IMR-90 (cell line): ENCODE measurements around the gene CPNE1.

Experiments
- CHD1 ChIP-seq: IDR thresholded peaks from 2 replicates; pipeline ENCODE4 v1.6.1; 2012; ENCODE audit warnings: low read depth, low read length, improper control_type of control experiment
- CTCF ChIP-seq: conservative IDR thresholded peaks from 2 replicates; pipeline ENCODE4 v1.5.1; 2012; ENCODE audit warnings: mild to moderate bottlenecking, low read depth, low read length, improper control_type of control experiment
- MXI1 ChIP-seq: IDR thresholded peaks from 2 replicates; pipeline ENCODE4 v1.6.1; 2012; ENCODE audit warnings: low read depth, mild to moderate bottlenecking, low read length, moderate library complexity, borderline replicate concordance
- NFE2L2 ChIP-seq: fragments of 150-350 bp; IDR thresholded peaks from 2 replicates; pipeline ENCODE4 v1.6.1; 2016; ENCODE audit warnings: low read depth, mild to moderate bottlenecking, low read length
- POLR2A ChIP-seq: IDR thresholded peaks from 2 replicates; pipeline ENCODE4 v1.6.1; 2012; ENCODE audit warnings: mild to moderate bottlenecking, low read depth, low read length
- RAD21 ChIP-seq: IDR thresholded peaks from 2 replicates; pipeline ENCODE4 v1.6.1; 2012; ENCODE audit warnings: low read length, improper control_type of control experiment
- SMC3 ChIP-seq: fragments of 150-350 bp; IDR thresholded peaks from 2 replicates; pipeline ENCODE4 v1.6.1; 2016; ENCODE audit warnings: low read depth, mild to moderate bottlenecking, antibody characterized with exemption, low read length, moderate library complexity
- TF ChIP-seq, protein P1 (sequence below): fragments of 150-350 bp; IDR thresholded peaks from 2 replicates; pipeline ENCODE4 v1.6.1; 2017; ENCODE audit warnings: mild to moderate bottlenecking, antibody characterized with exemption, low read length, low read depth

DNA sequence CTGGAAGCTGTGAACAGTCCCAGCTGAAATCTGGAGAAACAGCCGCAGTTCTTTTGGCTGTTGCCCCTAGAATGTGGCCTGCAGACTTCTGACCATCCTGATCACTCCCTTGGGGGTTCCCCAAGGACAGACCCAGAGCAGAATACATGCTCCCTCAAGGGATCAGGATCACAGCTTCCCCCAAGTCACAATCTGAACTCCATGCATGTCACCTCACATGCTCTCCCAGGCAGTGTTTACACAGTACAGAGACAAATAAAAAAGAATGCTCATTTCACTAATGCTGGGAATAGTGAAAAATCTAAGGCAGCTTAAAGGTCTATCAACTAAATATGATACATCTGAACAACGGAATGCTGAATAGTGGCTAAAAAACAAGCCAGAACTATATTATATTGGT, 28.6 kb downstream of the CPNE1 start:
- TF ChIP-seq CTCF (no peak), POLR2A (no peak), RAD21 (no peak), CHD1 (no peak), NFE2L2 (no peak), MXI1 (no peak), SMC3 (no peak)
- TF ChIP-seq, protein P1, sequence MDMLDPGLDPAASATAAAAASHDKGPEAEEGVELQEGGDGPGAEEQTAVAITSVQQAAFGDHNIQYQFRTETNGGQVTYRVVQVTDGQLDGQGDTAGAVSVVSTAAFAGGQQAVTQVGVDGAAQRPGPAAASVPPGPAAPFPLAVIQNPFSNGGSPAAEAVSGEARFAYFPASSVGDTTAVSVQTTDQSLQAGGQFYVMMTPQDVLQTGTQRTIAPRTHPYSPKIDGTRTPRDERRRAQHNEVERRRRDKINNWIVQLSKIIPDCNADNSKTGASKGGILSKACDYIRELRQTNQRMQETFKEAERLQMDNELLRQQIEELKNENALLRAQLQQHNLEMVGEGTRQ, result no peak
